C4-2B (cell line): Measurements from ENCODE around the gene ESYT2.

Source experiments
- CTCF ChIP-seq: fragments of 450-650 bp; conservative IDR thresholded peaks from 2 replicates; pipeline ENCODE4 v1.5.1; 2017; ENCODE audit warnings: mild to moderate bottlenecking
- ZFX ChIP-seq: fragments of 450-650 bp; IDR thresholded peaks from 2 replicates; pipeline ENCODE4 v1.6.1; 2017

DNA sequence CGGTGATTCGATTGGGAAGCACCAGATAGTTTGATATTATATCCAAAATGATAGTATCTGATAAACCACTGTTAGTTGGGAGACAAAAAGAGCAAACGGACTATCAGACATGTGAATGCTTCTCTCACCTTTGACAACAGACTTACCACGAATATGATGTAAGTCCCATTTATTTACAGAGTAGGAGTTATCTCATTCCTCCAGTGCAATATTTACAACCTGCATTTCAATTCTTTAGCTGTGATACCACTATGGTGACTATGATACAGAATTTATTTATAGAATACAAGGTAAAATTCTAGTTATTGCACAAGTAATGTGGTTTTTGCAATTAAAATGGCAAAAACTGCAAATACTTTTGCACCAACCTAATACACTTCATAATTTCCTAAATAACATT is 61.6 kb downstream of the ESYT2 start:
- no peak for TF ChIP-seq CTCF
- no peak for TF ChIP-seq ZFX
